ENCODE measurements around the gene BPIFA3. TPM values are rescaled to one million over a fixed set of nuclear protein-coding genes. Genes with fewer than 3 reads are reported as not detected.

BPIFA3 gene
- total and polyA plus RNA-seq, 2 of the 8 experiments (the other 6 are each of a cell fraction or from before 2014, with no cell fraction given): not detected

GRCh38 chr20:33199026-33199425 lies 18.1 kb upstream of the BPIFA3 start:
- no peak overlapping the region for H4K91ac ChIP-seq (replicated peaks; ENCODE audit: insufficient read length, low read length)
- CTCF ChIA-PET (ENCODE audit: partially characterized antibody): interaction anchor here (0.7 to 3.2 kb wide), 3 partner anchors 13 to 36 kb away, joined by 3 to 14 read pairs (median 9); no protein-coding TSS in a partner anchor
- no peak overlapping the region for H2BK15ac ChIP-seq (ENCODE audit: low read length)
- H4K20me1 ChIP-seq (replicated peaks in 1 of 2; ENCODE audit: control insufficient read depth in 1 of 2, insufficient read depth in 2 of 2, low read length in 2 of 2): no peaks in the 10 kb centered on the region
- H3K27me3 ChIP-seq (replicated peaks in 1 of 4; ENCODE audit: control insufficient read depth in 3 of 4, extremely low read depth in 1 of 4, insufficient read depth in 3 of 4, low read length in 3 of 4): no peaks in the 10 kb centered on the region
- no peaks in the 10 kb centered on the region for H3K36me3 ChIP-seq (ENCODE audit: control insufficient read depth in 2 of 4, insufficient read depth in 4 of 4, low read length in 3 of 4)
- H3K4ac ChIP-seq (replicated peaks; ENCODE audit: insufficient read length, low read depth, low read length): no peak overlapping the region
- no peak overlapping the region for H2AFZ ChIP-seq (ENCODE audit: low read length)
- no peak overlapping the region for H3K18ac ChIP-seq (ENCODE audit: extremely low read depth, low read length)
- no peak overlapping the region for H4K5ac ChIP-seq (ENCODE audit: insufficient read length, low read depth, low read length)
- no peaks in the 10 kb centered on the region for H3K9me3 ChIP-seq (ENCODE audit: insufficient read depth in 2 of 2, low read depth in 1 of 2, low read length in 1 of 2)
- no peaks in the 10 kb centered on the region for H3K23me2 ChIP-seq (ENCODE audit: low read depth, low read length)
- no peak overlapping the region for H3K27ac ChIP-seq (ENCODE audit: low read depth, low read length)
- H3K56ac ChIP-seq (replicated peaks; ENCODE audit: insufficient read length, low read depth, low read length): no peak overlapping the region
- no peak overlapping the region for H3K4me2 ChIP-seq (ENCODE audit: insufficient read depth in 1 of 2, low read depth in 2 of 2, low read length in 2 of 2)
- no peak overlapping the region for H4K8ac ChIP-seq (ENCODE audit: extremely low read depth, insufficient read depth, low read length)
- TF ChIP-seq CBX5 (IDR thresholded peaks at IDR 0.05; ENCODE audit: low read depth, low read length): no peak
- H2BK20ac ChIP-seq (ENCODE audit: low read length): no peak overlapping the region
- H3K4me1 ChIP-seq (replicated peaks in 1 of 4; ENCODE audit: control insufficient read depth in 3 of 4, insufficient read depth in 4 of 4, low read length in 3 of 4): no peaks in the 10 kb centered on the region
- POLR2A ChIA-PET (ENCODE audit: partially characterized antibody): interaction anchor here (0.8 kb wide), 1 partner anchor 200 kb away, joined by 3 read pairs; no protein-coding TSS in a partner anchor
- WGBS, 2 experiments (ENCODE audit: extremely low coverage in 1 of 2, insufficient coverage in 1 of 2, insufficient read length in 1 of 2, insufficient replicate concordance in 2 of 2, low coverage in 1 of 2, low lambda C conversion rate in 2 of 2, missing lambda C conversion rate in 1 of 2): 98% methylated on average over 3 of the region's 3 CpGs; no CpG with 5 or more reads in 1 of the 2 experiments
- H2BK120ac ChIP-seq (replicated peaks; ENCODE audit: low read depth, low read length): no peak overlapping the region
- DNase-seq (ENCODE audit: low read depth in 1 of 2, low spot score in 2 of 2): no peak
- H3K9ac ChIP-seq (replicated peaks in 1 of 4; ENCODE audit: extremely low read depth in 1 of 4, low read depth in 3 of 4, low read length in 3 of 4): no peak overlapping the region
- no peak overlapping the region for H3K4me3 ChIP-seq (ENCODE audit: extremely low read depth in 1 of 4, insufficient read depth in 2 of 4, low read depth in 3 of 4, low read length in 4 of 4)
- no peak overlapping the region for H3K23ac ChIP-seq (ENCODE audit: insufficient read length)
- H2BK12ac ChIP-seq (ENCODE audit: low read depth, low read length): no peak overlapping the region
- no peak overlapping the region for H2AK5ac ChIP-seq (ENCODE audit: low read depth, low read length)
- H3K79me2 ChIP-seq (ENCODE audit: control insufficient read depth in 1 of 2, insufficient read depth in 2 of 2, low read length in 2 of 2): no peaks in the 10 kb centered on the region
- no peak overlapping the region for H3K14ac ChIP-seq (ENCODE audit: insufficient read length)
- no peak for FAIRE-seq
- no peaks in the 10 kb centered on the region for H3K79me1 ChIP-seq (ENCODE audit: low read depth, low read length)
- no peak overlapping the region for H2BK5ac ChIP-seq (ENCODE audit: low read depth, low read length)

All from H1 (cell line).